A549 (cell line): ENCODE data around the gene THUMPD3.

Experiments
- CTCF ChIP-seq: fragments of >200 bp; sonication (Bioruptor Twin); formaldehyde crosslinking; IDR thresholded peaks from 3 replicates; pipeline ENCODE4 v1.5.1; 2016
- EHMT2 ChIP-seq: fragments of 200-600 bp; sonication (generic); IDR thresholded peaks from 2 replicates; pipeline ENCODE4 v1.6.1; 2016; ENCODE audit warnings: antibody characterized with exemption, low read depth, mild to moderate bottlenecking, moderate library complexity
- HMGXB4 ChIP-seq: fragments of 250-450 bp; sonication (Bioruptor Pico); IDR thresholded peaks from 2 replicates; pipeline ENCODE4 v1.5.0; 2021; ENCODE audit warnings: mild to moderate bottlenecking, moderate library complexity, borderline replicate concordance
- MAFK ChIP-seq: fragments of 450-650 bp; IDR thresholded peaks from 2 replicates; pipeline ENCODE4 v1.6.1; 2014; ENCODE audit not compliant: partially characterized antibody
- PHF8 ChIP-seq: fragments of 200-600 bp; sonication (generic); IDR thresholded peaks from 2 replicates; pipeline ENCODE4 v1.6.1; 2016; ENCODE audit warnings: low read depth, mild to moderate bottlenecking, antibody characterized with exemption, moderate library complexity, borderline replicate concordance
- POLR2A ChIP-seq: IDR thresholded peaks from 2 replicates; pipeline ENCODE4 v1.6.1; 2012; ENCODE audit warnings: mild to moderate bottlenecking, low read length
- SMC3 ChIP-seq: fragments of >200 bp; sonication (Bioruptor Twin); formaldehyde crosslinking; IDR thresholded peaks from 3 replicates; pipeline ENCODE4 v1.6.1; 2018; ENCODE audit warnings: inconsistent platforms
- TF ChIP-seq, protein P1 (sequence below): IDR thresholded peaks from 2 replicates; pipeline ENCODE4 v1.6.1; 2012
- TF ChIP-seq, protein P2 (sequence below): fragments of 450-650 bp; IDR thresholded peaks from 2 replicates; pipeline ENCODE4 v1.6.1; 2014; ENCODE audit warnings: antibody characterized with exemption

DNA sequence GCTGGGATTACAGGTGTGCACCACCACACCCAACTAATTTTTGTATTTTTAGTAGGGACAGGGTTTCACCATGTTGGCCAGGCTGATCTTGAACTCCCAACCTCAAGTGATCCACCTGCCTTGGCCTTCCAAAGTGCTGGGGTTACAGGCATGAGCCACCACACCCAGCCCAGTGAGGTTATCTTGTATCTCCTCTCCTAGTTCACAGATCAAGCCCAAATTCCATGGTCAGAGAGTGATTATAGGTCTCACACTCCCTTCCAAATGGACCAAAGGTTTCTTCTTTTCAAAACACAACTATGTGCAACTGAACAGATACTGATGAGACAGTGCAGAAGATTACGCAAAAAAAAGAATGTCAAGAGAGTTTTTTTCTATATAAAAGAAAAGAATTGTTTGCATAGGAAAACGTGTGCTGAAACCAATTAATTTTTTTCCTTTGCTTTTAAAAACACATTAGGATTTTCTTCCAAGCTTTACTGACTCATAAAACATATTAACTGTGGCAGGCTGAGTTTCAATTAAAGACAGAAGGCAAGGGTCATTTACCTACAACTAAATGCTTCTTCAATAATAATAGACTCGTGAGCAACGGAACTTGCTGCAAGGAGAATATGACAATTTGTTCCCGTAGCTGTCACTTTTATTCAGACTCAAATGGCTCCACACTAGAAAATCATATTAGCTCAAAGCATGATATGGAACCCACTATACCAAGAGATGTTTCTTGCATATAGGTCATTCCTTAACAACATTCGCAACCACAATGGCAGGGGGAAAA, 30.4 kb upstream of the THUMPD3 start:
- TF ChIP-seq, protein P1, sequence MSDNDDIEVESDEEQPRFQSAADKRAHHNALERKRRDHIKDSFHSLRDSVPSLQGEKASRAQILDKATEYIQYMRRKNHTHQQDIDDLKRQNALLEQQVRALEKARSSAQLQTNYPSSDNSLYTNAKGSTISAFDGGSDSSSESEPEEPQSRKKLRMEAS = no peak
- no peak for TF ChIP-seq CTCF
- peak; percentile 42 for TF ChIP-seq MAFK
- TF ChIP-seq EHMT2 = no peak
- no peak for TF ChIP-seq PHF8
- TF ChIP-seq, protein P2, sequence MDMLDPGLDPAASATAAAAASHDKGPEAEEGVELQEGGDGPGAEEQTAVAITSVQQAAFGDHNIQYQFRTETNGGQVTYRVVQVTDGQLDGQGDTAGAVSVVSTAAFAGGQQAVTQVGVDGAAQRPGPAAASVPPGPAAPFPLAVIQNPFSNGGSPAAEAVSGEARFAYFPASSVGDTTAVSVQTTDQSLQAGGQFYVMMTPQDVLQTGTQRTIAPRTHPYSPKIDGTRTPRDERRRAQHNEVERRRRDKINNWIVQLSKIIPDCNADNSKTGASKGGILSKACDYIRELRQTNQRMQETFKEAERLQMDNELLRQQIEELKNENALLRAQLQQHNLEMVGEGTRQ = no peak
- TF ChIP-seq SMC3 = no peak
- TF ChIP-seq POLR2A = no peak
- no peak for TF ChIP-seq HMGXB4 (CRISPR knock-in tag)
